Astrocyte (in vitro differentiated cells and primary cell): Measurements from ENCODE around the gene TENM4. TPM values are rescaled to one million over a fixed set of nuclear protein-coding genes. Genes with fewer than 3 reads are reported as not detected.

Source experiments
- DNase-seq: peaks from one replicate; pipeline ENCODE4 v3.0.0-alpha.2; 2010; ENCODE audit warnings: low read depth
- FAIRE-seq: peaks from 2 replicates; lab custom pipeline; 2011; peaks lifted over from hg19 to GRCh38; lab: Jason Lieb, UNC
- H2AFZ ChIP-seq: 2 replicates; pipeline ENCODE4 v1.6.0; 2012; ENCODE audit warnings: low read depth, low read length, inconsistent platforms
- H3K27ac ChIP-seq: 2 replicates; pipeline ENCODE4 v1.5.1; 2011; ENCODE audit warnings: low read depth, low read length, inconsistent platforms
- H3K27me3 ChIP-seq: 2 replicates; pipeline ENCODE4 v1.6.0; 2011; ENCODE audit warnings: low read length, inconsistent platforms; ENCODE audit not compliant: insufficient read depth
- H3K36me3 ChIP-seq: 2 replicates; pipeline ENCODE4 v1.5.1; 2011; ENCODE audit warnings: low read length, inconsistent platforms; ENCODE audit not compliant: insufficient read depth
- H3K4me1 ChIP-seq: 2 replicates; pipeline ENCODE4 v1.5.1; 2011; ENCODE audit warnings: low read length, inconsistent platforms; ENCODE audit not compliant: insufficient read depth
- H3K4me2 ChIP-seq: 2 replicates; pipeline ENCODE4 v1.6.0; 2012; ENCODE audit warnings: low read length, inconsistent platforms
- H3K4me3 ChIP-seq: 2 replicates; pipeline ENCODE4 v1.5.1; 2011; ENCODE audit warnings: low read depth, mild to moderate bottlenecking, low read length, inconsistent platforms; ENCODE audit not compliant: insufficient read depth
- H3K79me2 ChIP-seq: 2 replicates; pipeline ENCODE4 v1.6.0; 2012; ENCODE audit warnings: mild to moderate bottlenecking, low read length, inconsistent platforms; ENCODE audit not compliant: insufficient read depth
- H3K9ac ChIP-seq: 2 replicates; pipeline ENCODE4 v1.6.0; 2012; ENCODE audit warnings: mild to moderate bottlenecking, low read length, inconsistent platforms
- H3K9me3 ChIP-seq: 2 replicates; pipeline ENCODE4 v1.5.1; 2012; ENCODE audit warnings: low read depth, mild to moderate bottlenecking, low read length, inconsistent platforms; ENCODE audit not compliant: insufficient read depth
- H4K20me1 ChIP-seq: 2 replicates; pipeline ENCODE4 v1.6.0; 2012; ENCODE audit warnings: low read length, inconsistent platforms; ENCODE audit not compliant: insufficient read depth
- H3K27ac Mint-ChIP-seq: one replicate; pipeline ENCODE4 v1.8.0; 2021; ENCODE audit warnings: mild to moderate bottlenecking, mixed read lengths; ENCODE audit not compliant: unreplicated experiment
- H3K27me3 Mint-ChIP-seq: one replicate; pipeline ENCODE4 v1.8.0; 2021; ENCODE audit warnings: low read depth, mixed read lengths; ENCODE audit not compliant: unreplicated experiment
- H3K36me3 Mint-ChIP-seq: one replicate; pipeline ENCODE4 v1.8.0; 2021; ENCODE audit warnings: low read depth, mixed read lengths; ENCODE audit not compliant: unreplicated experiment
- H3K4me1 Mint-ChIP-seq: one replicate; pipeline ENCODE4 v1.8.0; 2021; ENCODE audit warnings: low read depth, mixed read lengths; ENCODE audit not compliant: unreplicated experiment
- H3K4me3 Mint-ChIP-seq: one replicate; pipeline ENCODE4 v1.8.0; 2021; ENCODE audit warnings: mild to moderate bottlenecking, moderate library complexity, mixed read lengths; ENCODE audit not compliant: unreplicated experiment
- H3K9me3 Mint-ChIP-seq: one replicate; pipeline ENCODE4 v1.8.0; 2021; ENCODE audit warnings: mild to moderate bottlenecking, mixed read lengths; ENCODE audit not compliant: unreplicated experiment
- CTCF ChIP-seq: IDR thresholded peaks from 2 replicates; pipeline ENCODE4 v1.5.1; 2011; ENCODE audit warnings: low read depth, mild to moderate bottlenecking, inconsistent platforms, low read length, moderate library complexity; ENCODE audit not compliant: insufficient read depth
- EZH2 ChIP-seq: IDR thresholded peaks from 2 replicates; pipeline ENCODE4 v1.6.1; 2012; ENCODE audit warnings: mild to moderate bottlenecking, low read length, inconsistent platforms; ENCODE audit not compliant: insufficient read depth
- total RNA-seq: library from RNA; stranded (reverse); gene quantifications from 2 replicates; pipeline ENCODE4 v1.2.1, GENCODE V29; 2021

The TENM4 gene
- total RNA-seq, 1 donor from 2014 or later: 7.5 TPM

- no peak overlapping the region for H3K27ac Mint-ChIP-seq
- H3K27ac ChIP-seq: no peak overlapping the region
- no peaks in the 10 kb centered on the region for H3K36me3 Mint-ChIP-seq
- no peak overlapping the region for H2AFZ ChIP-seq
- no peak for FAIRE-seq
- H3K4me2 ChIP-seq: no peak overlapping the region
- no peaks in the 10 kb centered on the region for H3K36me3 ChIP-seq
- no peaks in the 10 kb centered on the region for H3K79me2 ChIP-seq
- no peaks in the 10 kb centered on the region for H3K4me1 Mint-ChIP-seq
- H4K20me1 ChIP-seq: no peaks in the 10 kb centered on the region
- no peak overlapping the region for H3K4me3 ChIP-seq
- H3K9me3 ChIP-seq: no peaks in the 10 kb centered on the region
- H3K9me3 Mint-ChIP-seq: no peaks in the 10 kb centered on the region
- H3K4me1 ChIP-seq: peaks cover 15% of the 10 kb centered on the region
- H3K4me3 Mint-ChIP-seq: no peak overlapping the region
- TF ChIP-seq EZH2 (no peak), CTCF (no peak)
- H3K9ac ChIP-seq: no peak overlapping the region
- H3K27me3 Mint-ChIP-seq: peaks cover 21% of the 10 kb centered on the region
- H3K27me3 ChIP-seq: no peaks in the 10 kb centered on the region
- no peak for DNase-seq
Observed at GRCh38 chr11:78954261-78954660, 486.6 kb downstream of the TENM4 start.

- FAIRE-seq (no peak), DNase-seq (no peak)
- Histone ChIP-seq H3K9ac (no peak overlapping the region), H3K4me2 (no peak overlapping the region), H3K4me3 (no peak overlapping the region), H4K20me1 (no peaks in the 10 kb centered on the region), H3K36me3 (no peaks in the 10 kb centered on the region), H3K27me3 (no peaks in the 10 kb centered on the region), H2AFZ (no peak overlapping the region), H3K27ac (no peak overlapping the region), H3K4me1 (peaks cover 9% of the 10 kb centered on the region), H3K9me3 (no peaks in the 10 kb centered on the region), H3K79me2 (no peaks in the 10 kb centered on the region)
- TF ChIP-seq EZH2: no peak
- no peak for TF ChIP-seq CTCF
- H3K4me1 Mint-ChIP-seq: no peaks in the 10 kb centered on the region
- peaks cover 21% of the 10 kb centered on the region for H3K27me3 Mint-ChIP-seq
- H3K9me3 Mint-ChIP-seq: no peaks in the 10 kb centered on the region
- no peaks in the 10 kb centered on the region for H3K36me3 Mint-ChIP-seq
- no peak overlapping the region for H3K4me3 Mint-ChIP-seq
- no peak overlapping the region for H3K27ac Mint-ChIP-seq
Observed at GRCh38 chr11:78952890-78953289, 487.9 kb downstream of the TENM4 start.

GRCh38 chr11:78952175-78952574, 488.7 kb downstream of the TENM4 start:
- no peaks in the 10 kb centered on the region for H3K79me2 ChIP-seq
- H3K27ac ChIP-seq: no peak overlapping the region
- Mint-ChIP-seq H3K27me3 (peaks cover 21% of the 10 kb centered on the region), H3K4me1 (no peaks in the 10 kb centered on the region), H3K27ac (no peak overlapping the region), H3K4me3 (no peak overlapping the region), H3K36me3 (no peaks in the 10 kb centered on the region), H3K9me3 (no peaks in the 10 kb centered on the region)
- no peak for FAIRE-seq
- no peak overlapping the region for H2AFZ ChIP-seq
- no peak for TF ChIP-seq EZH2
- TF ChIP-seq CTCF: no peak
- H3K4me1 ChIP-seq: peaks cover 2% of the 10 kb centered on the region
- no peak overlapping the region for H3K9ac ChIP-seq
- DNase-seq: no peak
- H3K36me3 ChIP-seq: no peaks in the 10 kb centered on the region
- no peaks in the 10 kb centered on the region for H3K9me3 ChIP-seq
- no peak overlapping the region for H3K4me2 ChIP-seq
- H3K27me3 ChIP-seq: no peaks in the 10 kb centered on the region
- H4K20me1 ChIP-seq: no peaks in the 10 kb centered on the region
- no peak overlapping the region for H3K4me3 ChIP-seq
